ENCODE data around the gene GNB1.

The GNB1 gene

DNA sequence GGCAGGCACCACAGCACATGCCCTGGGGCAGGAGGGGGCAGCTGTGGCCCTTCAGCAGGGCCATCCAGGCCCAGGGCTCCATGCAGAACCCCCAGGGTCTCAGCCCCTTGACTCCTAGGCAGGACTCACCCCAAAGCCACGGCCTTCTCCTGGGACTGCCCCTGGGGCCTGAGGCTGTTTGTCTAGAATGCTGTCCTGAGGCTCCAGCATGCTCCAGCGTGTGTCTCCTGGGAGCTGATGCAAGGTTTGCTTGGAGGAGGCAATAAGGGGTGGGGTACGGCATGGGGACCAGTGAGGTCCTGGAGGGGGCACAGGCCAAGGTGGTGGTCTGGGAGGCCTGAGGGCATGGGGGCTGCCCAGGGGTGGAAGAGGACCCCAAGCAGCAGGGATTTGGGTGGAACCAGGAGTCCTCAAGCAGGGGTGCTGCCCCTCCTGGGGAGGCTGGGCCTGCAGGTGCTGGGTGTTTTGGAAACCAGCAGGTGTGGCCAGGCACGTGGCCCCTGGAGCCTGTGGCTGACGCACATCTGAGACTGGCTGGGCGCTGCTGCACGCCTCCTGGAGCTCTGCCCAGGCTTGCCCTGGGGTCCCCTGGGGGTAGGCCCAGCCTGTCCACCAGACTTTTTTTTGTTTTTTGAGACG, 16.3 kb upstream of the GNB1 start:
- DNase-seq, result no peak

DNA sequence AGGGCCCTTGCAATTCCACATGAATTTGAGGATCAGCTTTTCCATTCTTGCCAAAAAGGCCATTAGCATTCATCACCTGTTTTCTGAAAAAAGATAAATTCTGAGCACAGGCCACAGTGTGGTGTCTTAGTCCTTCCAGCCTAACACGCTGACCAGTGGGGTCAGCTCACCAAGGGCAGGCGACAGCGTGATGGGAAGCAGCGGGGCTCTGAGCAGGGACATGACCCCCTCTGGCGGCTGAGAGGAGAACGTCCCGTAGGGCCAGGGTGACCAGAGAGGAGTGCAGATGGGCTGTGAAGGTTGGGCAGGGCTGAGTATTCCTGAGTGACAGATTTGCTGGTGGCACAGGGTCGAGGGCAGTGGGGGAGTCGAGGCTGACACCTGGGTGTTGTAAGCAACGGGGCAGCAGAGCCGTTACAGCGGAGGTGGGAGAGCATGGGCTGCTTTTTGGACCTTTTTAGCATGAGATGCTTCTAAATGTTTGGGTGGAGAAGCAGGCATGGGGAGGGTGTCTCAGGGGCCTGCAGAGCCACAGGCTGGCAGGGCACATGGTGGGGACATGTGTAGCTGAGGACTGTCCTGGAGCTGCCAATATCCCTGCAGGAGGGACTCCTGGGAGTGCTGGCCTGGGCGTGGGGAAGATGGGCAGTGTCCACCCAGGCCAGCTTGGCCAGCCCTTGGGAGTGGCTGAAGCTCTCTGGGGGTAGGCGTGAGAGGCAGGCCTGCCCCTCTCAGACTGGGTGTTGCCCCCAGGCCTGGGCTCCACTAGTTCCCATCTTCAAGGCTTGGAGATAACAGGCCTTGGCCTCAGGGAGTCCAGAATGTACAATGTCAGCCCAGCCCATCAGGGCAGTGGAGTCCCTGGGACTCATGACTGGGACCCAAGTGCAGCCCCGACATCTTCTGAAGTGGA, 15.6 kb upstream of the GNB1 start:
- DNase-seq, result peak; percentile 80

DNA sequence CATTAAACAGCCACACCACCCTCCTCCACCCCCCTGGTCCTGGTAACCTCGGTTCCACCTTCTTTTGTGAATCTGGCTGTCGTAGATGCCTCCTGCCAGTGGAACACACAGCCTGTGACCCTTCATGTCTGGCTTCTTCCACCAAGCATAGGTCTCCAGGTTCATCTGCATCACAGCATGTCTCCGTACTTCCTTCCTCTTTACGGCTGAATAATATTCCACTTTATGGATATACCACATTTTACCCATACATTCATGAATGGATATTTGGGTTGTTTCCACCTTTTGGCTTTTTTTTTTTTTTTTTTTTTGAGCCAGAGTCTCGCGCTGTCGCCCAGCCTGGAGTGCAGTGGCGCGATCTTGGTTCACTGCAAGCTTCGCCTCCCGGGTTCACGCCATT, 12.3 kb upstream of the GNB1 start:
- no peak for DNase-seq

DNA sequence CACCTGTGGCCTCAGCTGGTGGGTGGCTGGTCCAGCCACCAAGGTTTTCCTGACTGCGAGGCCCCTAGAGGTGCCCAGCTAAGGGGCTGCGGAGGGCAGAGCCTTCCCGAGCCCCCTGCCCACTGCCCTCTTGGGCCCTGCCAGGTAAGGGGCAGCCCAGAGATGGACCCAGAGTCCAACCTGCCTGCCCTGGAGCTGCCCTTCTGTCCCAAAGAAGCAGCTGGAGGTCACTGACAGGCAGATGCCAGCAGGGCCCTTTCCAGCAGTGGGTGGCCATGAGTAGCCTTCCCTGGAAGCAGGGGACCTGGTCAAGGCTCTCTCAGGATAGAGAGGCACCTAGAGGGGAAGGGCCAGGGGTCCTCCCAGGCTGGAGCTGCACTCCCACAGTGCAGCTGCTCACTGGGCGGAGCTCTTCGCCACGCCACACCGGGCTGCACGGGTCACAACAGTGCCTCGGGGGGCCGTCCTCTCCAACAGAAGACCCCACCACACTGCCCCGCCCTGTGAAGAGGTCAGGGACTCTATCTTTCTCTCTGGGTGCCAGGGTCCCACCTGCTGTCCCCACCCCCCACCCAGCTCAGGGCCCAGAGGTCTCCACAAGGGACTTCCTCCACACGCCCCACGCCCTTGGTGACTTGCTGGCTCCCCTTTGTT, 10.9 kb upstream of the GNB1 start:
- DNase-seq, result no peak

GRCh38 chr1:1900883-1901640, 10.2 kb upstream of the GNB1 start:
- DNase-seq, result no peak

DNA sequence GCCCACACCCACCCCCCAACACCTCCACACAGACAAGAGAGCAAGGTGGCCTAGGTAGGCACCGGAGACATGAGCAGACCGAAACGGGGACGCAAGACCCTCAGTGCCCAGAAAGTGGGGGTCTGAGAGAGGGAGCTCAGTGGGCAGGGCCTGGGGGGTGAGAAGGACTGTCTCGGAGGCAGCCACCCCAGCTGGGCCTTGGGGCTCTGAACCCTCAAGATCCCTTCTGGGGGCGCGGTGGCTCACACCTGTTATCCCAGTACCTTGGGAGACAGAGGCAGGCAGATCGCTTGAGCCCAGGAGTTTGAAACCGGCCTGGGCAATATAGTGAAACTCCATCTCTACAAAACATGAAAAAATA, 9.1 kb upstream of the GNB1 start:
- DNase-seq, result no peak

GRCh38 chr1:1899266-1899966, 8.5 kb upstream of the GNB1 start:
- DNase-seq, result no peak

DNA sequence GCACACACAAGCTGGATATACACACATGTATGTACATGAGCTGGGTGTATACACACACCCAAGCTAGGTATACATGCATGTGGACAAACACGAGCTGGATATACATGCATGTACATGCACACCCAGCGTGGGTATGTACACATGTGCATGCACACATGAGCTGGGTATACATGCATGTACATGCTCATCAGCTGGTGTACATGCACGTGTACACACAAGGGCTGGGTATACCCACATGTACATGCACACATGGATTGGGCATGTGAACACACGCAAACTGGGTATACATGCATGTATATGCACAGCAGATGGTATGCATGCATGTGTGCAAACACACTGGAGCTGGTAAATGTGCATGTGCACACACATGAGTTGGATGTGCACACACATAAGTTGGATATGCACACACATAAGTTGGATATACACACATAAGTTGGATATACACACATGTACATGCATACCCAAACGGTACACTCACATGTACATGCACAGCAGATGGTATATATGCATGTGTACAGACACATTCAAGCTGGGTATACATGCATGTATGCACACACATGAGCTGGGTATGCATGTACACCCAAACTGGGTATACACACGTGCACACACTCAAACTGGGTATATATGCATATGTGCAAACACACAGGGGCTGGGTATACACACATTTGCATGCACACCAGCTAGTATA, 7.5 kb upstream of the GNB1 start:
- DNase-seq, result no peak

DNA sequence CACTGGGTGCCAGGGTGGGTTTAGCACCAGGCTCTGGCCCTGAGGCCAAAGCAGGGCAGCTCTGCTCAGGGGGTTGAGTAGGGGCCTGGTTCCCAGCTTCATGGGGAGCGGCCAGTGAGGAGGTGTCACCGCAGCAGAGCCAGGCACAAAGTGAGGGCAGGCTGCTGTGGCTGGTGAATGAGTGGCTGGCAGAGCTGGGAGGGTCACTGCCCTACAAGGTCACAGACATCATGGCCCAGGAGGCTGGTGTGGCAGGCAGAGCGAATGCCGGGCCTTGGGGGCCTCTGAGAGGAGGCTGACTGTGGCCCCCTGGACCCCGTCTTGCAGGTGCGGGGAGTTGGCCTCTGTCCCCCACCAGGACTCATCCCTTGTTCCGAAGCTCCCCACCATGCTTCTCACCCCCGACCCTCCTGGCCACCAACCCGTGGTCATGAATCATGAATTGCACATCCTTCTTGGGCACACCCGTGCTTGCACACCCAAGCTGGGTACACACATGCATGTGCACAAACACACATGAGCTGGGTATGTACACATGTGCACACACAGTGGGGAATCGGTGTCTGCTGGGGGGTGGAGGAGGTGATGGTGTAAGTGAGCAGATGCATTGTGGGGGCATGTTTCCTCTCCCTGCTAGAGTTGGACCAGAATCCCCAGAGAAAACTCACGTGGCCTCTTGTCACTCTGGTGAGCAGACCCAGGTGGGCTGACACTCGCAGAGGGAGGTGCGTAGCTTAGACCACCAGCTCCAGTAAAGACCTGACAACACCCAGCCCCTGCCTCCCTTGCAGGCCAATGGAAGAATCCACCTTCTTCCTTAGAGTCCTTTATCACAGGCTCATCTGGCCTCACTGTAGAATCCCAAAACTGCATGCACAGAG, 4.8 kb upstream of the GNB1 start:
- no peak for DNase-seq

DNA sequence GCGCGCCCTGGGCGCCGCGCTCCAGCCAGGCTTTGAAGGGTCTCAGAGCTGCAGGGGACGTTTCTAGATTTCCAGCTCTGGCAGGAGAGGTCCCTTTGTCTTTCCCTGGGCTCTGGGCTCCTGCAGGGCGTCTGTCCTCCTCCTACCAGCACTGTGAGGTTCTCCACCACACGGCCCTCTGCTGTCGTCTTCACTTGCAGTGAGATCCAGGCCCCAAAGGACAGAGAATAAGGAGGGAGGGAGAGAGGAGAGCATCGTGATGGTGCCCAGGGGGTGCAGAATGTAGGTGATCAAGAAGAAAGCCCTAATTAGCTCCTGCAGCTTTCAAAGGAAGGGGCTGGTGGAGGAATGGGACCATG, 4.2 kb upstream of the GNB1 start:
- no peak for DNase-seq

GRCh38 chr1:1894354-1895059, 3.6 kb upstream of the GNB1 start:
- no peak for DNase-seq

DNA sequence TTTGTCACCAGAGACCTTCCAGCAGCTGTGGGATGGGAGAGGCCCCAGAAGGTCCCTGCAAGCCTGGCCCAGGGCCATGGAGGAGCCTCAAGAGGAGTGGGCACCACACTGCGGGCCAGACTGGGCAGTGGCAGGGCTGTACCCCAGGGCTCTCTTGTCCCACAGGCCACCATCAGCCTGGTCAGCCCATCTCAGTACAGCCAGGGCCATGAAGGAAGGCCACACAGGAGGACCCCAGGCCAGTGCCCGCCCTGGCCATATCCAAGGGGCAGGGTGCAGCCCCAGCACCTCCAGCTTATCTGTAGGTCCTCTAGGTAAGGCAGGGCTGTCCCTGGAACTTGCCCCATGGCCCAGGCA, 3.1 kb upstream of the GNB1 start:
- no peak for DNase-seq

DNA sequence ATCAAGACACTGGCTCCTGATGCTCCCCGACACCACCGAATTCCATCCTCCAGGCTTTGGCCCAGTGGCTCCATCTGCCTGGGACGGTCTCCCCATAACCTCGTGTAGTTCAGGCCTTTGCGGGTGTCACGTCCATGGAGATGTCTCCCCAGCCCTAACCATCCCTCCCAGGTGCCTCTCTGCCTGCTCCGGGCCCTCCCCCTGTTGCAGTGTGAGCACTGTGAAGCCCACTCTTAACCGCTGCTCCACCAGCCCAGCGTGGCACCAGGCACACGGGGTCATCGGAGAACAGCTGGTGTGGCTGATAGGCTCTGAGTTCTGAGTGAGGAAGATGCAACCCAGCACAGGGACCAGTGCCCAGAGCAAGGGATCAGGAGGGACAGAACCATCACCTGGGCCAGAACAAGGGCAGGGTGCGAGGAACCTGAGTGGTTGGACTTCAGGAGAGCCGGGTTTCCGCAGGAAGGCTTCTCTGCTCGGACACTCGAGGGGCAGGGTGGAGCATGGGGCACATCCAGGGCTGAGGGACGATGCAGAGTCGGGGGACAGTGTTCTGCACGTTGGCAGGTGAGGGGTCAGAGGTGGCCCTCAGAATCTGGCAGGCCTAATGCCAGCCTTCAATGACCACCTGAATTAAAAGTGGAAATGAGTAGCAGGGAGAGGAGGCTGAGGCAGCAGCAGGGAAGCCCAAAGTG, 2.6 kb upstream of the GNB1 start:
- no peak for DNase-seq

DNA sequence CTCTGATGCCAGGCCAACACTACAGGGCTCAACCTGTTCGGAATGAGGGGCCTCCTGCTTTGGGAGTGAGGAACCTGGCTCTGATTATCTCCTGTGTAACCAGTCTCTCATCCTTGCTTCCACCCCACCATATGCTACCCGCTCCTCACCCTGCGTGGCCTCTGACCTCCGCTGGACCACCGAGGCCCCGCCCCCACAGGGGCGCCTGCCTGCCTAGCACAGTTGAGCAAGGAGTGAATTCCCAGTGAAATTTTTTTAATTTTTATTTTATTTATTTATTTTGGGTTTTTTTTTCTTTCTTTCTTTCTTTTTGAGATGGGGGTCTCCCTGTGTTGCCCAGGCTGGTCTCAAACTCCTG, 1.9 kb upstream of the GNB1 start:
- DNase-seq, result no peak

- DNase-seq, result peak; percentile 35
These were observed 1.3 kb upstream of the GNB1 start for GRCh38 chr1:1892079-1892762.

- peak; percentile 80 for DNase-seq
These were observed 627 bp upstream of the GNB1 start for GRCh38 chr1:1891349-1892078.

DNA sequence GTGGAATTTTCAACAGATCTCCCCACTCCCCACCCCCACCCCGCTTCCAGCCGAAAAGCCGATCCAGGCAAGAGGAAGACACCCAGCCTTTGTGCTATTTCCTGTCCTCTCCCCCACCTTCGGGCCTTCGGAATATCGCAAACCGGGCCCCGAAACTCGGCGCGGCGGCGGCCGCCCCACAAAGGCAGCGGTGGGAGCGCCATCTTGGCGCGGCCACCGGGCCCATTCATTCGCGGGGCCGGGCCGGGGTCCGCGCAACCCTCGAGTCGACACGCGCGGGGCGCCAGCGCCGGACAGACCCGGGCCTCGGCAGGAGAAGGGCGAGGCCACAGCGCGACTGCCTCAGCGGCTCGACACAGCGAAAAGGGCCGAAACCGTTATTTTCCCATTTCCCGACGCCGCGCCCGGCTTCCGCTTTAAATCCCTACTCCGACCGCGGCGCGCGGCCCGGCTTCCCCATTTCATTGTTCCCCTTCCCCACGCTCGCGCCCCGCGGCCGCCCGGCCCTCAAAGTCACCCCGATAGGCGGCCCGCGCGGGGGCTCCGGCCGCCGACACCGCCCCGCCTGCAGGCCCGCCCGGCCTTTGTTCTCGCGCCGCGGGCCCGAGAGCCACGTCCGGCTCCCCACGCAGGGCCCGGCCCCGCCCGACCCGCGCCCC, 911 bp downstream of the GNB1 start:
- DNase-seq, result peak; percentile 61

All from activated CD4-positive, alpha-beta T cell treated with anti-CD3 and anti-CD28 coated beads, Interleukin-2, Interleukin-6, amounts not matched to agents 100 ng/mL and 50 ng/mL, durations not matched to agents 16 hours and 8 hours (primary cell).